ENCODE results near the gene GABRB1. TPM values are rescaled to one million over a fixed set of nuclear protein-coding genes. Genes with fewer than 3 reads are reported as not detected.

The GABRB1 gene
- total RNA-seq, 1 experiment from 2014 or later = not detected

DNA sequence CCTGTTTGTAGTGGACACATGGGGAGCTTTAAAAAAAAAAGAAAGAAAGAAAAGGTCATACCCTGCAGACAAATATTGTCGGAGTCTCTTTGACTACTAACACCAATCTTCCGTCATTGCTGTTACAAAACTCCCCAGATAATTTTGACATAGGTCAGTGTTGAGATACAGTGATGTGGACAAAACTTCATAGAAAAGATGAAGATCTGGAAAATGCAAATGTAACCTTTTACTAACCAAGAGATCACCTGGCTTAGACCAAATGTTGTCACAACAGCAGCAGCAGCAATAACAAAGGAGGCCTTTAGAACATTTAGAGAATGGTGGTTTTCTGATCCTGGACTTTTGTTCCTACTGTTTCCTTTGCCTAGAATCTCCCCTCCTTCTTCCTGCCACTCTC, 440.2 kb downstream of the GABRB1 start:
- POLR2A ChIA-PET = interaction anchor here (1.2 kb wide), 1 partner anchor 13 kb away, joined by 5 read pairs; the partner anchor contains the start of gene ATP10D
- Histone ChIP-seq H3K27ac (ENCODE audit: low read depth, low read length) (no peak overlapping the region), H3K4me1 (ENCODE audit: control insufficient read depth in 1 of 2, insufficient read depth in 2 of 2, low read length in 2 of 2) (peaks cover 6 to 38% of the 10 kb centered on the region in 2 experiments; a peak in 3 of 4 replicates), H3K9me3 (ENCODE audit: control insufficient read depth in 1 of 2, insufficient read depth in 1 of 2, low read depth in 1 of 2, low read length in 2 of 2) (no peaks in the 10 kb centered on the region), H3K27me3 (ENCODE audit: insufficient read depth, low read length) (no peaks in the 10 kb centered on the region), H2AFZ (ENCODE audit: low read depth, low read length, poor library complexity, severe bottlenecking) (peak overlapping the region; percentile 66), H3K4me3 (replicated peaks in 1 of 2; ENCODE audit: low read depth in 1 of 2, low read length in 2 of 2) (no peak overlapping the region), H3K36me3 (ENCODE audit: control insufficient read depth in 1 of 2, insufficient read depth in 2 of 2, low read length in 2 of 2) (no peaks in the 10 kb centered on the region), H4K20me1 (ENCODE audit: insufficient read depth) (no peaks in the 10 kb centered on the region), H3K79me2 (ENCODE audit: insufficient read depth, low read length) (no peaks in the 10 kb centered on the region), H3K4me2 (ENCODE audit: low read length) (no peak overlapping the region), H3K9ac (ENCODE audit: low read length) (no peak overlapping the region), H3K9me2 (ENCODE audit: insufficient read depth) (no peaks in the 10 kb centered on the region)
- TF ChIP-seq SRF (IDR thresholded peaks at IDR 0.05; ENCODE audit: low read depth) (no peak), CEBPB (IDR thresholded peaks at IDR 0.05; ENCODE audit: low read depth) (no peak), POLR2A (IDR thresholded peaks at IDR 0.05; ENCODE audit: borderline replicate concordance, extremely low read depth, insufficient read depth, insufficient read length) (no peak), ZFX (IDR thresholded peaks at IDR 0.05) (no peak), TCF7L2 (IDR thresholded peaks at IDR 0.05; ENCODE audit: borderline replicate concordance, extremely low read depth, insufficient read depth, insufficient read length) (no peak), CBX3 (IDR thresholded peaks at IDR 0.05; ENCODE audit: low read depth) (no peak), YY1 (IDR thresholded peaks at IDR 0.05; ENCODE audit: extremely low read depth, insufficient replicate concordance, low read depth, low read length) (no peak)
- TF ChIP-seq, protein P1, sequence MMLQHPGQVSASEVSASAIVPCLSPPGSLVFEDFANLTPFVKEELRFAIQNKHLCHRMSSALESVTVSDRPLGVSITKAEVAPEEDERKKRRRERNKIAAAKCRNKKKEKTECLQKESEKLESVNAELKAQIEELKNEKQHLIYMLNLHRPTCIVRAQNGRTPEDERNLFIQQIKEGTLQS (IDR thresholded peaks at IDR 0.05) = no peak
- no peak for ATAC-seq
- DNase-seq (ENCODE audit: low read depth, low spot score) = no peak
- BruUV-seq (replicated peaks) = no TSS peak
- CTCF ChIA-PET = interaction anchor here (1.2 to 1.6 kb wide), 2 partner anchors 10 to 14 kb away, joined by 3 to 5 read pairs; partner anchors contain the start of gene ATP10D
- intact Hi-C loops (cut with micrococcal nuclease) = no loop called here
- RAD21 ChIA-PET (ENCODE audit: low non-redundant PET in 1 of 2, low total read pairs in 2 of 2, uncharacterized antibody in 2 of 2, unreplicated experiment in 2 of 2) = no interaction called here

DNA sequence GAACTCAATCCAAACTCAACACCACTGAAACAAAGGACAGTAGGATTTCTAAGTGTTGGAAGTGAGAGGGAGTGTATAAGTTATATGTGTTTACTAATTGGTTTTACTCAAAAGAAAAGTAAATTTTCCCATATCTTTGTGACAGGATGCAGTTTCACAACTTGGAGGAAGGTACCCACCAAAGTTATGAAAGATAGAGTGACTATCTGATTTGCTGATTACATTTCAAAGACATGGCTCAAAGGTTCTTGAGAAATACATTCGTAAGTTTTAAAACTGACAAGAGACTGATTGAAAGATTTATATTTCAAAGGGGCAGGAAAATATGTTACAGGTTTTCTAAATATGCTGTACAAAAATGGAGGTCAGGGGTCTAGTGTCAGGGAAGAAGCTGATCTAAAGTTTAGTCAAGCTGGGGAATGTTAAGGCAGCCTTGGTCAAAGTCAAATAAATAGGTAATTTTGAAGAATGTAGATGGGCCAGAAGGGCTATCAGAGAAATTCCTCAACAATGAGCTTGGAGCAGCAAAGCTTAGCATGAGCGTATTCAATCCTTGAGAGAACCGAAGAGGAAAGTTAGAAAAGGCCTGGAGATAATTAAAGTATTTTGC, 441.9 kb downstream of the GABRB1 start:
- H3K4me2 ChIP-seq (ENCODE audit: low read length) = no peak overlapping the region
- no peaks in the 10 kb centered on the region for H3K27me3 ChIP-seq (ENCODE audit: insufficient read depth, low read length)
- no peak overlapping the region for H2AFZ ChIP-seq (ENCODE audit: low read depth, low read length, poor library complexity, severe bottlenecking)
- H3K27ac ChIP-seq (ENCODE audit: low read depth, low read length) = no peak overlapping the region
- ChIA-PET POLR2A (no interaction called here), RAD21 (ENCODE audit: low non-redundant PET in 1 of 2, low total read pairs in 2 of 2, uncharacterized antibody in 2 of 2, unreplicated experiment in 2 of 2) (no interaction called here), CTCF (no interaction called here)
- no peak for DNase-seq (ENCODE audit: low read depth, low spot score)
- no peak for ATAC-seq
- H4K20me1 ChIP-seq (ENCODE audit: insufficient read depth) = no peaks in the 10 kb centered on the region
- H3K9me3 ChIP-seq (ENCODE audit: control insufficient read depth in 1 of 2, insufficient read depth in 1 of 2, low read depth in 1 of 2, low read length in 2 of 2) = no peaks in the 10 kb centered on the region
- H3K9me2 ChIP-seq (ENCODE audit: insufficient read depth) = no peaks in the 10 kb centered on the region
- peaks cover 6 to 38% of the 10 kb centered on the region in 2 experiments; a peak in 3 of 4 replicates for H3K4me1 ChIP-seq (ENCODE audit: control insufficient read depth in 1 of 2, insufficient read depth in 2 of 2, low read length in 2 of 2)
- BruUV-seq (replicated peaks) = no TSS peak
- no peak overlapping the region for H3K9ac ChIP-seq (ENCODE audit: low read length)
- no peak overlapping the region for H3K4me3 ChIP-seq (replicated peaks in 1 of 2; ENCODE audit: low read depth in 1 of 2, low read length in 2 of 2)
- no peaks in the 10 kb centered on the region for H3K79me2 ChIP-seq (ENCODE audit: insufficient read depth, low read length)
- intact Hi-C loops (cut with micrococcal nuclease) = no loop called here
- H3K36me3 ChIP-seq (ENCODE audit: control insufficient read depth in 1 of 2, insufficient read depth in 2 of 2, low read length in 2 of 2) = no peaks in the 10 kb centered on the region
- no peak for TF ChIP-seq POLR2A (IDR thresholded peaks at IDR 0.05; ENCODE audit: borderline replicate concordance, extremely low read depth, insufficient read depth, insufficient read length)
- no peak for TF ChIP-seq EZH2 (IDR thresholded peaks at IDR 0.05)
- TF ChIP-seq, protein P2, sequence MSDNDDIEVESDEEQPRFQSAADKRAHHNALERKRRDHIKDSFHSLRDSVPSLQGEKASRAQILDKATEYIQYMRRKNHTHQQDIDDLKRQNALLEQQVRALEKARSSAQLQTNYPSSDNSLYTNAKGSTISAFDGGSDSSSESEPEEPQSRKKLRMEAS (IDR thresholded peaks at IDR 0.05) = no peak
- no peak for TF ChIP-seq EZH2phosphoT487 (IDR thresholded peaks at IDR 0.05; ENCODE audit: borderline replicate concordance)
- no peak for TF ChIP-seq SP1 (IDR thresholded peaks at IDR 0.05; ENCODE audit: low read depth)
- TF ChIP-seq FOSL1 (IDR thresholded peaks at IDR 0.05; ENCODE audit: low read depth) = no peak
- no peak for TF ChIP-seq POLR2AphosphoS5 (IDR thresholded peaks at IDR 0.05; ENCODE audit: low read depth, low read length)
- TF ChIP-seq, protein P3, sequence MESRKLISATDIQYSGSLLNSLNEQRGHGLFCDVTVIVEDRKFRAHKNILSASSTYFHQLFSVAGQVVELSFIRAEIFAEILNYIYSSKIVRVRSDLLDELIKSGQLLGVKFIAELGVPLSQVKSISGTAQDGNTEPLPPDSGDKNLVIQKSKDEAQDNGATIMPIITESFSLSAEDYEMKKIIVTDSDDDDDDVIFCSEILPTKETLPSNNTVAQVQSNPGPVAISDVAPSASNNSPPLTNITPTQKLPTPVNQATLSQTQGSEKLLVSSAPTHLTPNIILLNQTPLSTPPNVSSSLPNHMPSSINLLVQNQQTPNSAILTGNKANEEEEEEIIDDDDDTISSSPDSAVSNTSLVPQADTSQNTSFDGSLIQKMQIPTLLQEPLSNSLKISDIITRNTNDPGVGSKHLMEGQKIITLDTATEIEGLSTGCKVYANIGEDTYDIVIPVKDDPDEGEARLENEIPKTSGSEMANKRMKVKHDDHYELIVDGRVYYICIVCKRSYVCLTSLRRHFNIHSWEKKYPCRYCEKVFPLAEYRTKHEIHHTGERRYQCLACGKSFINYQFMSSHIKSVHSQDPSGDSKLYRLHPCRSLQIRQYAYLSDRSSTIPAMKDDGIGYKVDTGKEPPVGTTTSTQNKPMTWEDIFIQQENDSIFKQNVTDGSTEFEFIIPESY (IDR thresholded peaks at IDR 0.05; ENCODE audit: extremely low read depth, insufficient replicate concordance, low read length) = no peak
- no peak for TF ChIP-seq ELF1 (IDR thresholded peaks at IDR 0.05; ENCODE audit: borderline replicate concordance, low read depth)
- TF ChIP-seq ZNF274 (IDR thresholded peaks at IDR 0.05; ENCODE audit: low read depth, low read length) = no peak
- TF ChIP-seq YY1 (IDR thresholded peaks at IDR 0.05; ENCODE audit: extremely low read depth, insufficient replicate concordance, low read depth, low read length) = no peak
- TF ChIP-seq CEBPB (IDR thresholded peaks at IDR 0.05; ENCODE audit: low read depth) = no peak
- no peak for TF ChIP-seq ZFX (IDR thresholded peaks at IDR 0.05)
- no peak for TF ChIP-seq RAD21 (IDR thresholded peaks at IDR 0.05; ENCODE audit: low read depth)
- TF ChIP-seq, protein P1 (IDR thresholded peaks at IDR 0.05) = no peak

Measured in HCT116 (cell line).